ENCODE data around the gene ZNF773.

DNA sequence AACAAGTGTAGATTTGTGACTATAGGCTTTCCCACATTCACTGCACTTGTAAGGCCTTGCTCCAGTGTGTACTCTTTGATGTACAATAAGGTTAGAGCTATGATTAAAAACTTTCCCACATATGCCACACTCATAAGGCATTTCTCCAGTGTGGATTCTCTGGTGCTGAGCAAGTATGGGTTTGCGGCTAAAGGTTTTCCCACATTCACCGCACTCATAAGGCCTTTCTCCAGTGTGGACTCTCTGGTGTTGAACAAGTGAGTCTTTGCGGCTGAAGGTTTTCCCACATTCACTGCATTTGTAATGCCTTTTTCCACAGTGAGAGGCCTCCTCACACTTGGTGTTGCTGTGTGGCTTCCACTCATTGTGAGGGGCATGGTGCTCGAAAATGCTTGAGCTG, 26.1 kb upstream of the ZNF773 start:
- TF ChIP-seq CTCF (IDR thresholded peaks at IDR 0.05) (no peak), EP300 (IDR thresholded peaks at IDR 0.05) (no peak)

Data from ovary (tissue), 3 donors.